ENCODE data around the gene GABPB1. TPM values are rescaled to one million over a fixed set of nuclear protein-coding genes. Genes with fewer than 3 reads are reported as not detected.

The GABPB1 gene
- polyA plus RNA-seq, 3 donors: 12.9 to 15.1 (median 14.9) TPM

- Histone ChIP-seq H2AFZ (ENCODE audit: insufficient read depth, low read depth, low read length, poor library complexity, severe bottlenecking) (no peak overlapping the region), H4K20me1 (ENCODE audit: insufficient read depth, low read length) (no peaks in the 10 kb centered on the region), H3K27me3 (ENCODE audit: control insufficient read depth in 2 of 2, insufficient read depth in 2 of 2, low read length in 2 of 2) (no peaks in the 10 kb centered on the region), H3K27ac (ENCODE audit: low read depth in 1 of 2, low read length in 2 of 2) (peak overlapping the region in 1 of 2 donors; percentile 31), H3K4me2 (replicated peaks; ENCODE audit: extremely low read depth, low read length, poor library complexity, severe bottlenecking) (no peak overlapping the region), H3K4me3 (replicated peaks in 1 of 3; ENCODE audit: low read depth in 2 of 3, low read length in 3 of 3) (no peak overlapping the region), H3K79me2 (ENCODE audit: insufficient read depth, low read length) (peaks cover 42% of the 10 kb centered on the region), H3K9ac (ENCODE audit: insufficient read depth, low read length, poor library complexity, severe bottlenecking) (no peak overlapping the region), H3K4me1 (ENCODE audit: control insufficient read depth in 1 of 2, insufficient read depth in 2 of 2, low read length in 2 of 2) (no peaks in the 10 kb centered on the region), H3K9me3 (replicated peaks in 1 of 2; ENCODE audit: control insufficient read depth in 1 of 2, insufficient read depth in 1 of 2, low read length in 2 of 2) (no peaks in the 10 kb centered on the region), H3K36me3 (replicated peaks in 1 of 2; ENCODE audit: control insufficient read depth in 1 of 2, insufficient read depth in 2 of 2, low read length in 2 of 2) (no peaks in the 10 kb centered on the region)
- Mint-ChIP-seq H3K4me1 (peaks cover 11% of the 10 kb centered on the region), H3K27me3 (ENCODE audit: low read depth in 3 of 3) (peaks cover 0 to 2% (median 2%) of the 10 kb centered on the region in 3 donors), H3K36me3 (peaks cover under 1% of the 10 kb centered on the region in 2 donors), H3K9me3 (no peaks in the 10 kb centered on the region), H3K4me3 (no peak overlapping the region), H3K27ac (peak overlapping the region in 1 of 7 donors; percentile 61)
- no CpG with 5 or more reads among the region's 4 CpGs for WGBS (ENCODE audit: insufficient coverage)
- intact Hi-C loops (cut with micrococcal nuclease): no loop called here
- DNase-seq: peak; percentile 27 to 62 (median 39)
- TF ChIP-seq, protein P1, sequence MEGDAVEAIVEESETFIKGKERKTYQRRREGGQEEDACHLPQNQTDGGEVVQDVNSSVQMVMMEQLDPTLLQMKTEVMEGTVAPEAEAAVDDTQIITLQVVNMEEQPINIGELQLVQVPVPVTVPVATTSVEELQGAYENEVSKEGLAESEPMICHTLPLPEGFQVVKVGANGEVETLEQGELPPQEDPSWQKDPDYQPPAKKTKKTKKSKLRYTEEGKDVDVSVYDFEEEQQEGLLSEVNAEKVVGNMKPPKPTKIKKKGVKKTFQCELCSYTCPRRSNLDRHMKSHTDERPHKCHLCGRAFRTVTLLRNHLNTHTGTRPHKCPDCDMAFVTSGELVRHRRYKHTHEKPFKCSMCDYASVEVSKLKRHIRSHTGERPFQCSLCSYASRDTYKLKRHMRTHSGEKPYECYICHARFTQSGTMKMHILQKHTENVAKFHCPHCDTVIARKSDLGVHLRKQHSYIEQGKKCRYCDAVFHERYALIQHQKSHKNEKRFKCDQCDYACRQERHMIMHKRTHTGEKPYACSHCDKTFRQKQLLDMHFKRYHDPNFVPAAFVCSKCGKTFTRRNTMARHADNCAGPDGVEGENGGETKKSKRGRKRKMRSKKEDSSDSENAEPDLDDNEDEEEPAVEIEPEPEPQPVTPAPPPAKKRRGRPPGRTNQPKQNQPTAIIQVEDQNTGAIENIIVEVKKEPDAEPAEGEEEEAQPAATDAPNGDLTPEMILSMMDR (IDR thresholded peaks at IDR 0.05): peak; percentile 93
Measured at GRCh38 chr15:50315814-50316630, 39.0 kb downstream of the GABPB1 start.

- Histone ChIP-seq H3K36me3 (replicated peaks in 1 of 2; ENCODE audit: control insufficient read depth in 1 of 2, insufficient read depth in 2 of 2, low read length in 2 of 2) (peaks cover 6 to 9% of the 10 kb centered on the region in 2 donors), H3K79me2 (ENCODE audit: insufficient read depth, low read length) (peaks cover 39% of the 10 kb centered on the region), H3K4me2 (replicated peaks; ENCODE audit: extremely low read depth, low read length, poor library complexity, severe bottlenecking) (no peak overlapping the region), H3K9me3 (replicated peaks in 1 of 2; ENCODE audit: control insufficient read depth in 1 of 2, insufficient read depth in 1 of 2, low read length in 2 of 2) (peaks cover 0 to 6% of the 10 kb centered on the region in 2 donors), H3K4me3 (replicated peaks in 1 of 3; ENCODE audit: low read depth in 2 of 3, low read length in 3 of 3) (no peak overlapping the region), H2AFZ (ENCODE audit: insufficient read depth, low read depth, low read length, poor library complexity, severe bottlenecking) (no peak overlapping the region), H3K9ac (ENCODE audit: insufficient read depth, low read length, poor library complexity, severe bottlenecking) (no peak overlapping the region), H3K27me3 (ENCODE audit: control insufficient read depth in 2 of 2, insufficient read depth in 2 of 2, low read length in 2 of 2) (no peaks in the 10 kb centered on the region), H4K20me1 (ENCODE audit: insufficient read depth, low read length) (no peaks in the 10 kb centered on the region), H3K4me1 (ENCODE audit: control insufficient read depth in 1 of 2, insufficient read depth in 2 of 2, low read length in 2 of 2) (no peaks in the 10 kb centered on the region), H3K27ac (ENCODE audit: low read depth in 1 of 2, low read length in 2 of 2) (no peak overlapping the region)
- no peak overlapping the region for H3K27ac Mint-ChIP-seq
- intact Hi-C loops (cut with micrococcal nuclease): no loop called here
- TF ChIP-seq, protein P1 (IDR thresholded peaks at IDR 0.05): no peak
- H3K4me1 Mint-ChIP-seq: peaks cover 4% of the 10 kb centered on the region
- H3K9me3 Mint-ChIP-seq: peaks cover 5 to 9% (median 7%) of the 10 kb centered on the region in 7 donors
- no CpG with 5 or more reads among the region's 2 CpGs for WGBS (ENCODE audit: insufficient coverage)
- H3K36me3 Mint-ChIP-seq: peaks cover 9 to 15% of the 10 kb centered on the region in 2 donors
- no peak for DNase-seq
- no peak overlapping the region for H3K4me3 Mint-ChIP-seq
- H3K27me3 Mint-ChIP-seq (ENCODE audit: low read depth in 3 of 3): peaks cover 0 to 2% (median 2%) of the 10 kb centered on the region in 3 donors
Measured at GRCh38 chr15:50312636-50313035, 42.4 kb downstream of the GABPB1 start.
